SKM-1 (cell line): ENCODE data around the gene HS6ST3.

Experiments
- DNase-seq: peaks from one replicate; lab custom pipeline; 2025; ENCODE audit not compliant: unreplicated experiment; lab: John Stamatoyannopoulos, UW

The HS6ST3 gene

GRCh38 chr13:96532804-96533203 is 442.9 kb downstream of the HS6ST3 start:
- no peak for DNase-seq

- DNase-seq = no peak
These were observed 443.5 kb downstream of the HS6ST3 start for GRCh38 chr13:96533408-96533807.

GRCh38 chr13:96539791-96540190 is 449.9 kb downstream of the HS6ST3 start:
- no peak for DNase-seq

DNA sequence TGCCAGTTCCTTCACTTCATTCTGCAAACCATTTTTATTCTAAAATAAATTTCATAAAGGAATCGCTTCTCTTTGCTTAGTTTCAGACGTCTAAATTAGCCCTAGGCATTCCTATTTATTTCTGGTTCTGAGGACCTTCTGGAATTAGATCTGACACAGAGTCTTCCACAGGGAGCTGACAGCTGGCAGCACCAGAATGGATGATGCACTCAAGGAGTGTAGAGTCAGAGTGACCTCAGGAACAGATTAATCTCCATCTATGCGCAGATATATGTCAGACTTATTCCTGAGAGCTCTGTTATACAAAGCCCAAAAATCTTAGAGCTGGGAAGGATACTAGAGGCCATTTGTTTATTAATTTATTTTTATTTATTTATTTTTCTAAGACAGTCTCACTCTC is 450.8 kb downstream of the HS6ST3 start:
- DNase-seq = no peak

DNA sequence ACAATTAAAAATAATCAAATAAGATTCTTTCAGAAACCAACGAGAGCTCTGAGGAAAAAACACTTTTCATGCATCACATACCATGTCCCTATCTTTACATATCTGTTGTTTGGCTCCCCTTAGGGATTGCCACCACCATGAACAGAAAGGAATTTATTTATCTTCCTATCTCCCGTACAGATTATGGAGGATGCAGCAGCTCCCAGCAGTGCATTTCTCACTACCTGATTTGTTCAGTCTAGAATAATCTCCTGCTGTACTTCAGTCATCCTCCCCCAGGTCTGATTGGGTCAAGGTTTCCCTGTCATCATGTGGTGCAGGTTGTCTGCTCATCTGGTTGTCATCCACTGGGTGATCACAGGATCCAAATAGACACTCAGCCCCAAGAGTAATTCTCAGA is 453.1 kb downstream of the HS6ST3 start:
- DNase-seq = no peak

DNA sequence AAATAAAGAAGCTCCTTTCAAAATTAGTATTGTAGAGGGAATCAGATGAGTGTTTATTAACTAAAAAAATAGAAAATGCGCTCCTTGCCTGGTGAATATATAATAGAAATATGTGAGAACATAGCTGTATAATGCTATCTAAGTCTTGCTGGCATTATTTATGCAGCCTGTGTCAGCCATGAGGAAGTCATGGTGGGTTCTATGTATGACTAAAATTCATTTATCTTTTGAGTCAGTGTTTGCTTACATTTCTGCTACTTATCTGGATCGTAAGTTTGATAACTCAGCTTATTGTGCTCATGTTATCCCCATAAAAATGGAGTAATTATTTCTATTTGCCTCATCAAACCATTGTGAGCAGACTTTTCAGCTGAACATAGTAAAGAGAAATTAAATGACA is 455.1 kb downstream of the HS6ST3 start:
- DNase-seq = no peak

DNA sequence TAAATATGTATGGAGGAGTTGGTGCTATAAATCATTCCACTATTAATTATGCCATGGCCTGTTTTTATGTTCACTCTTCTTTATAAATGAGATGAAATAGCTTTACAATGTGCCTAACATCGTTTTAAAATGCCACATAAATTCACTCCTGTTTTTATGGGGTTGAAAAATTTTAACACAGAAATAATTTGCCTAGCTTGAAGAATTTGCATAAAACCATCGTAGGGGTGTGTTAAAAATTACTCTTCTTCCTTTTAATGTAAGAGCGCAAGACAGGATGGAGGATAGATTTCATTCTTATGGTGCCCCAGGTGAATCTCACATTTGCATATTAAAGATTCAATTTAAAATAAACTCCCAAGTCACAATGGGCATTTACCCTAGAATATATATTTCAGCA is 456.6 kb downstream of the HS6ST3 start:
- DNase-seq = no peak

- DNase-seq = no peak
These were observed 461.6 kb downstream of the HS6ST3 start for GRCh38 chr13:96551546-96551945.

- DNase-seq = no peak
These were observed 462.7 kb downstream of the HS6ST3 start for GRCh38 chr13:96552559-96552958.

- no peak for DNase-seq
These were observed 463.9 kb downstream of the HS6ST3 start for GRCh38 chr13:96553796-96554195.

GRCh38 chr13:96573563-96573962 is 483.7 kb downstream of the HS6ST3 start:
- DNase-seq = no peak

GRCh38 chr13:96575423-96576320 is 485.8 kb downstream of the HS6ST3 start:
- no peak for DNase-seq

DNA sequence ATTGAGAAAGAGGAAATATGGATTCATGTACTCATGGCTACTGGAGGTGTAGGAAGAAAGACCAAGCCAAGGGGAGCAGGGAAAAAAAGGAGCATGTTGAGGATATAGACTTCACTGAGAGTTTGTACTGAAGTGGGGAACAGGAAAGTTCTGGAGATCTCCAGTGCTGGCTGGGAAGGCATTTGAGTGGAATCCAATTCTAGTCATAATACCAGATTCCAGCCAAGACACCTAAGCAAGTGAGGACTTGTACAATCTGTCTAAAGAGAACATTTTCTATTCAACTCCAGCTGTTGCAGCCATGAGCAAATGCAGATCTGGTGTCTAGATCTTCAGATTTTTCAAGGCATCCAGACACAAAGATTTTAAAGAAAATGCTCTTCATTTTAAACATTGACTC is 491.8 kb downstream of the HS6ST3 start:
- DNase-seq = no peak

- DNase-seq = no peak
These were observed 525.3 kb downstream of the HS6ST3 start for GRCh38 chr13:96615252-96615651.

DNA sequence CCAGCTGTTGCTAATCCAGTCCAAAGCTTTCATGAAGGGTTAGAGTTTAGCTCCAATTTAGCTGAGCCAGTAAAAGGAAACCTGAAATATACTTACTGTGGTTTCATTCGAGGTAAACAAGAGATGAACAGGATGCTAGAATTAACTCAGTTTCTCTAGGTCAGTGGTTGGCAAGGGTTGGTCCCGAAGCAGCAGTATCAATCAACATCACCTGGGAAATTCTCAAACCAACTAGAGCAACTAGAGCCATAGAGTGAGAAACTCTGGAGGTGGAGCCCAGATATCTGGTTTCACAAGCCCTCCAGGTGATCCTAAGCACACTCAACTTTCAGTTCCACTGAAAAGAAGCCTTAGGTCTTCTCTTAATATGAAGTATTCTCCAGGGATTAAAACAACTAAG is 527.6 kb downstream of the HS6ST3 start:
- no peak for DNase-seq

- DNase-seq = no peak
These were observed 531.8 kb downstream of the HS6ST3 start for GRCh38 chr13:96621634-96622183.

DNA sequence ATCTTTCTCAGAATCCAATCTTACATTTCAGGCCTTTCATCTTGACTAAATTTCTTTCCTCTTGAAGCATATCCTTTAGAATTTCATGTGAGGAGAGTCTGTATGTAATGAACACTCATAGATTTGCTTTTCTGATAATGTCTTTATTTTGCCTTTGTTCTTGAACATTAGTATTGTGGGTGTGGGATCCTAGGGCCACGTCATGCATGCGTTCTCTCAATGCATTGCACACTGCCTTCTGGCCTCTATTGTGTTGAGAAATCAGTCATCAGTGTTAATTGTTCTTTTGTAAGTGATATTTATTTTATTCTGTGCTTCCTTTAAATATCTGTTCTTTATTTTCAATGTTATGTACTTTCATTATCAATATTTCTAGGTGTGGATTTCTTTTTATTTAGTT is 539.4 kb downstream of the HS6ST3 start:
- no peak for DNase-seq

- DNase-seq = no peak
These were observed 542.8 kb downstream of the HS6ST3 start for GRCh38 chr13:96632536-96633320.

GRCh38 chr13:96636001-96636709 is 546.2 kb downstream of the HS6ST3 start:
- DNase-seq = no peak

GRCh38 chr13:96637039-96637438 is 547.1 kb downstream of the HS6ST3 start:
- no peak for DNase-seq

GRCh38 chr13:96646101-96646500 is 556.2 kb downstream of the HS6ST3 start:
- no peak for DNase-seq
